GM21423 (cell line): Measurements from ENCODE around the gene PCDH19.
"Not testable (repeated sequence)": the region's sequence is repeated elsewhere in the genome, so short reads cannot be mapped to it uniquely, and the experiment has no call there.

Experiments
- ATAC-seq: cut with Tn5 transposase; IDR thresholded peaks from one replicate; pipeline ENCODE4 v1.9.1; 2021; ENCODE audit warnings: mild to moderate bottlenecking, moderate library complexity; ENCODE audit not compliant: unreplicated experiment

Gene PCDH19

GRCh38 chrX:100409610-100410590 is at the start of gene PCDH19:
Gene PCDH19 (minus strand): TSS chrX:100410273. CDS start chrX:100408597, 1,676 bp downstream.
- ATAC-seq, result no peak

GRCh38 chrX:100449696-100450608 is 39.9 kb upstream of the PCDH19 start:
- no peak for ATAC-seq

GRCh38 chrX:100447655-100448397 is 37.8 kb upstream of the PCDH19 start:
- ATAC-seq, result no peak

- no peak for ATAC-seq
These were observed 35.5 kb upstream of the PCDH19 start for GRCh38 chrX:100445593-100445992.

GRCh38 chrX:100441321-100441720 is 31.2 kb upstream of the PCDH19 start:
- ATAC-seq, result not testable (repeated sequence)

GRCh38 chrX:100440006-100440405 is 29.9 kb upstream of the PCDH19 start:
- no peak for ATAC-seq

- ATAC-seq, result no peak
These were observed 25.7 kb upstream of the PCDH19 start for GRCh38 chrX:100435726-100436125.

GRCh38 chrX:100424012-100424411 is 13.9 kb upstream of the PCDH19 start:
- no peak for ATAC-seq

GRCh38 chrX:100418556-100418955 is 8.5 kb upstream of the PCDH19 start:
- ATAC-seq, result no peak

- no peak for ATAC-seq
These were observed 7.6 kb upstream of the PCDH19 start for GRCh38 chrX:100417681-100418080.

- ATAC-seq, result no peak
These were observed 3.2 kb upstream of the PCDH19 start for GRCh38 chrX:100413229-100413628.

GRCh38 chrX:100411802-100412715 is 2.0 kb upstream of the PCDH19 start:
- ATAC-seq, result no peak

- no peak for ATAC-seq
These were observed 1.1 kb upstream of the PCDH19 start for GRCh38 chrX:100410901-100411801.

GRCh38 chrX:100408713-100409609 is 1.1 kb downstream of the PCDH19 start:
- ATAC-seq, result no peak

- no peak for ATAC-seq
These were observed 2.0 kb downstream of the PCDH19 start for GRCh38 chrX:100407784-100408712.

GRCh38 chrX:100407147-100407783 is 2.8 kb downstream of the PCDH19 start:
- no peak for ATAC-seq
